ENCODE measurements around the gene SNAI1. TPM values are rescaled to one million over a fixed set of nuclear protein-coding genes. Genes with fewer than 3 reads are reported as not detected.
A peak's percentile ranks its signal among the peaks of the same experiment; 100 is the strongest.

SNAI1 gene
- polyA plus RNA-seq, 1 experiment: 6.5 TPM

DNA sequence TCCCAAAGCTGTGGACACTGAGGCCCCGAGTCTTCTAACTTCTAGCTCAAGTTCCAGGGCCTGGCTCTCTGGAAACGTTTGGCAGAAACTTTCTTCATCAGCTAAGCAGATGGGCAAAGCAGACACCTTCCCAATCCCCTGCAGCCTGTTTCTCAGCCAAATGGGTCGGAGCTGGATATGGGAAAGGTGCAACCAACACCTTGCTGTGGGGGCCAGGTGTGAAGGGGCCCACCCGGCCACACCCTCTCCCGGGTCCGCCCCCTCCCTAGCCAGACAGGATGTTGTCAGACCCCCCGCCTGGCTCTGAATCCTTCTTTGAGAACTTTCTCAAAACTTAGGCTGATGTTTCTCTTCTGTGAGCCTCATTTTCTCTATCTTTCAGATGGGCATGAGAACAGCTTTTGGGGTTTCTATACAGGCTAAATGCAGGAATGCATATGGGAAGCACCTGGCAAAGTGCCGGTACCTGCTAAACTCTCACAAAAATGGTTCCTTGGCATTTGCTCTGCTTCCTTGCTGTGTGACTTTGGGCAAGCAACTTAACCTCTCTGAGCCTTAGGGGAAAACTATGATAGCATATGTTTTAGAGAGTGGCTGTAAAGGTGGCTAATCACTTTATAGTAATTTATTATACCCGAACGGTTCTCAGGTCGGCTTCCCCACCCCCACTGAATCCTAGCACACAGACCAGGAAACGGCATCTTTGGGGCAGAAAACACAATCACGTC is 1.8 kb downstream of the SNAI1 start:
- H3K36me3 ChIP-seq (ENCODE audit: control insufficient read depth, insufficient read depth, low read length): peaks cover 7% of the 10 kb centered on the region
- no peak for DNase-seq (ENCODE audit: low read depth)
- peak overlapping the region; percentile 58 for H3K4me3 ChIP-seq (ENCODE audit: low read depth, low read length)
- TF ChIP-seq, protein P1, sequence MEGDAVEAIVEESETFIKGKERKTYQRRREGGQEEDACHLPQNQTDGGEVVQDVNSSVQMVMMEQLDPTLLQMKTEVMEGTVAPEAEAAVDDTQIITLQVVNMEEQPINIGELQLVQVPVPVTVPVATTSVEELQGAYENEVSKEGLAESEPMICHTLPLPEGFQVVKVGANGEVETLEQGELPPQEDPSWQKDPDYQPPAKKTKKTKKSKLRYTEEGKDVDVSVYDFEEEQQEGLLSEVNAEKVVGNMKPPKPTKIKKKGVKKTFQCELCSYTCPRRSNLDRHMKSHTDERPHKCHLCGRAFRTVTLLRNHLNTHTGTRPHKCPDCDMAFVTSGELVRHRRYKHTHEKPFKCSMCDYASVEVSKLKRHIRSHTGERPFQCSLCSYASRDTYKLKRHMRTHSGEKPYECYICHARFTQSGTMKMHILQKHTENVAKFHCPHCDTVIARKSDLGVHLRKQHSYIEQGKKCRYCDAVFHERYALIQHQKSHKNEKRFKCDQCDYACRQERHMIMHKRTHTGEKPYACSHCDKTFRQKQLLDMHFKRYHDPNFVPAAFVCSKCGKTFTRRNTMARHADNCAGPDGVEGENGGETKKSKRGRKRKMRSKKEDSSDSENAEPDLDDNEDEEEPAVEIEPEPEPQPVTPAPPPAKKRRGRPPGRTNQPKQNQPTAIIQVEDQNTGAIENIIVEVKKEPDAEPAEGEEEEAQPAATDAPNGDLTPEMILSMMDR (IDR thresholded peaks at IDR 0.05; ENCODE audit: insufficient read depth, low read depth, low read length): no peak
- H3K27me3 ChIP-seq (ENCODE audit: control insufficient read depth, insufficient read depth, low read length): no peaks in the 10 kb centered on the region
- POLR2A ChIA-PET: interaction anchor here (1.6 kb wide), 1 partner anchor 87 kb away, joined by 4 read pairs; no protein-coding TSS in a partner anchor
- CTCF ChIA-PET: interaction anchor here (0.6 to 16.8 kb wide), 5 partner anchors 15 to 659 kb away, joined by 3 to 590 read pairs (median 4); no protein-coding TSS in a partner anchor

GRCh38 chr20:49985157-49985556 is 2.4 kb downstream of the SNAI1 start:
- no peak for DNase-seq (ENCODE audit: low read depth)
- Histone ChIP-seq H3K27me3 (ENCODE audit: control insufficient read depth, insufficient read depth, low read length) (no peaks in the 10 kb centered on the region), H3K36me3 (ENCODE audit: control insufficient read depth, insufficient read depth, low read length) (peaks cover 7% of the 10 kb centered on the region), H3K4me3 (ENCODE audit: low read depth, low read length) (peak overlapping the region; percentile 58)
- ChIA-PET POLR2A (no interaction called here), CTCF (interaction anchor here (0.6 to 16.8 kb wide), 4 partner anchors 16 to 659 kb away, joined by 3 to 590 read pairs (median 4); no protein-coding TSS in a partner anchor)
- TF ChIP-seq, protein P1 (IDR thresholded peaks at IDR 0.05; ENCODE audit: insufficient read depth, low read depth, low read length): no peak

DNA sequence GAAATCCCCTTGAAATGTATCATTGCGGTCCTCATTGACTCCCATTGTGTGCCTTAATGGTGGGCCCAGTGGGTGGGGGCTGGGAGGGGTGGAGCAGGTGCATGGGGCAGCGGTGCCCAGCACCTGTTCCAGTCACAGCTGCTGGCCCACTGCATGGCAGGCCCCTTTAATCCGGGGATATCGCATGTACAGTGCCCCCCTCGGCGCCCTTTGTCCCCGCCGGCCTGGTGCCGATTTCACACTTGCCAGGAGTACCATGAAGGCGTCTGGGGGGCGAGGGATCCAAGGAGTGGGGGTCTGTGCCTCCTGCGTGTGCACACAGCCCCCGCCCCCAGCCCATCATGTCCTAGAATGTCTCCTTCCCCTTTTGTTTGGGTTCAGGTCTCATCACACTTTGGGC is 2.8 kb downstream of the SNAI1 start:
- Histone ChIP-seq H3K27me3 (ENCODE audit: control insufficient read depth, insufficient read depth, low read length) (no peaks in the 10 kb centered on the region), H3K4me3 (ENCODE audit: low read depth, low read length) (peak overlapping the region; percentile 58), H3K36me3 (ENCODE audit: control insufficient read depth, insufficient read depth, low read length) (peaks cover 7% of the 10 kb centered on the region)
- TF ChIP-seq, protein P1 (IDR thresholded peaks at IDR 0.05; ENCODE audit: insufficient read depth, low read depth, low read length): no peak
- CTCF ChIA-PET: interaction anchor here (0.8 to 16.8 kb wide), 3 partner anchors 16 to 86 kb away, joined by 3 to 590 read pairs (median 43); no protein-coding TSS in a partner anchor
- DNase-seq (ENCODE audit: low read depth): no peak
- POLR2A ChIA-PET: interaction anchor here (1.0 kb wide), 1 partner anchor 81 kb away, joined by 3 read pairs; no protein-coding TSS in a partner anchor

DNA sequence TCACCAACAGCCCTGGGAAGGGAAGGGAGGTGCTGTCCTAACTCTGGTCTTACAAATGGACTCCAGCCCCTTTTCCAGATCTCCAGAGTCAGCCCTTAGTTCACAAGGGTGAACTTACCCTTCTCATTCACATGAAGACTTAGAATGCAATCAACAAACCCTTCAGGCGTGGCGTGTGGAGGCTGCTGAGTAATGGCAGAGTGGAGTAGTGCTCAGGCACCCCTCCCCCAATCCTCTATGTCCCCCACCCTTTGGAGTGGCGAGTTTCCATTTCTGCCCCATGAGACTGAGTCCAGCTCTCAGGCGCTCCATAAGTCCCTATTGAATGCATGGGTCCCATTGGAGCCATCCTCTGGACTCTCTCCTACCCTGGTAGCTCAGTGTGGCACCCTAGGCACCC is 3.3 kb downstream of the SNAI1 start:
- CTCF ChIA-PET: interaction anchor here (1.1 to 5.9 kb wide), 2 partner anchors 85 to 183 kb away, joined by 3 to 43 read pairs; no protein-coding TSS in a partner anchor

More for the DNA sequence above, 3.3 kb downstream of the SNAI1 start:
- no peak for DNase-seq (ENCODE audit: low read depth)
- POLR2A ChIA-PET: interaction anchor here (1.0 kb wide), 2 partner anchors 13 to 81 kb away, joined by 3 to 4 read pairs; no protein-coding TSS in a partner anchor
- H3K27me3 ChIP-seq (ENCODE audit: control insufficient read depth, insufficient read depth, low read length): no peaks in the 10 kb centered on the region
- TF ChIP-seq, protein P1 (IDR thresholded peaks at IDR 0.05; ENCODE audit: insufficient read depth, low read depth, low read length): no peak
- peaks cover 7% of the 10 kb centered on the region for H3K36me3 ChIP-seq (ENCODE audit: control insufficient read depth, insufficient read depth, low read length)
- H3K4me3 ChIP-seq (ENCODE audit: low read depth, low read length): peak overlapping the region; percentile 58
